Mesenchymal stem cell (in vitro differentiated cells and primary cell): Measurements from ENCODE around the gene HDAC4.

Experiments
- DNase-seq: peaks from one replicate; pipeline ENCODE4 v3.0.0-alpha.2; 2013
- H2AFZ ChIP-seq: one replicate; pipeline ENCODE4 v1.6.1; 2013; ENCODE audit warnings: low read depth, mild to moderate bottlenecking, control low read depth, inconsistent platforms, low read length, moderate library complexity
- H2AK5ac ChIP-seq: 2 replicates; pipeline ENCODE4 v1.6.1; 2013; ENCODE audit warnings: low read length, moderate library complexity, mild to moderate bottlenecking, inconsistent platforms; ENCODE audit not compliant: severe bottlenecking
- H2BK120ac ChIP-seq: one replicate; pipeline ENCODE4 v1.6.1; 2013; ENCODE audit warnings: low read depth, mild to moderate bottlenecking, inconsistent platforms, low read length, moderate library complexity
- H2BK12ac ChIP-seq, 2 experiments: one replicate each; pipeline ENCODE4 v1.6.1; 2013; ENCODE audit warnings: inconsistent platforms in 2 of 2, low read length in 2 of 2, mild to moderate bottlenecking in 2 of 2, moderate library complexity in 2 of 2, control low read depth in 1 of 2
- H2BK15ac ChIP-seq: one replicate; pipeline ENCODE4 v1.6.1; 2013; ENCODE audit warnings: mild to moderate bottlenecking, low read depth, inconsistent platforms; ENCODE audit not compliant: poor library complexity, severe bottlenecking
- H2BK5ac ChIP-seq: 2 replicates; pipeline ENCODE4 v1.6.1; 2013; ENCODE audit warnings: low read depth, mild to moderate bottlenecking, low read length, control low read depth, inconsistent platforms; ENCODE audit not compliant: poor library complexity, severe bottlenecking
- H3K14ac ChIP-seq, 2 experiments: one replicate each; pipeline ENCODE4 v1.6.1; 2013; ENCODE audit warnings: inconsistent platforms in 2 of 2, low read length in 2 of 2, control low read depth in 1 of 2, mild to moderate bottlenecking in 1 of 2, moderate library complexity in 1 of 2
- H3K18ac ChIP-seq, 2 experiments: one replicate each; pipeline ENCODE4 v1.6.1; 2013; ENCODE audit warnings: inconsistent platforms in 2 of 2, low read length in 2 of 2, control low read depth in 1 of 2, low read depth in 1 of 2, mild to moderate bottlenecking in 1 of 2
- H3K23ac ChIP-seq, 2 experiments: one replicate each; pipeline ENCODE4 v1.6.1; 2013; ENCODE audit warnings: inconsistent platforms in 2 of 2, low read length in 2 of 2, mild to moderate bottlenecking in 2 of 2, moderate library complexity in 2 of 2, control low read depth in 1 of 2
- H3K27ac ChIP-seq: 2 replicates; pipeline ENCODE4 v1.5.1; 2013; ENCODE audit warnings: mild to moderate bottlenecking, moderate library complexity, low read length, control low read depth, inconsistent platforms; ENCODE audit not compliant: poor library complexity, severe bottlenecking
- H3K27me3 ChIP-seq, 2 experiments: 2 replicates each; pipeline versions ENCODE4 v1.6.1 to v1.7.0; 2013; ENCODE audit warnings: low read length in 2 of 2, mild to moderate bottlenecking in 2 of 2, moderate library complexity in 2 of 2, control low read depth in 1 of 2, inconsistent platforms in 1 of 2; ENCODE audit not compliant: control insufficient read depth in 1 of 2, insufficient read depth in 1 of 2
- H3K36me3 ChIP-seq, 2 experiments: 2 replicates each; pipeline versions ENCODE4 v1.6.1 to v1.7.0; 2013; ENCODE audit warnings: low read length in 2 of 2, control low read depth in 1 of 2, inconsistent platforms in 1 of 2, low read depth in 1 of 2, mild to moderate bottlenecking in 1 of 2; ENCODE audit not compliant: insufficient read depth in 2 of 2, control insufficient read depth in 1 of 2
- H3K4ac ChIP-seq, 2 experiments: one replicate each; pipeline ENCODE4 v1.6.1; 2013; ENCODE audit warnings: inconsistent platforms in 2 of 2, low read length in 2 of 2, mild to moderate bottlenecking in 2 of 2, moderate library complexity in 2 of 2, control low read depth in 1 of 2, low read depth in 1 of 2
- H3K4me1 ChIP-seq: 2 replicates; pipeline ENCODE4 v1.6.1; 2013; ENCODE audit warnings: low read depth, low read length, control low read depth; ENCODE audit not compliant: control insufficient read depth, insufficient read depth
- H3K4me2 ChIP-seq: 2 replicates; pipeline ENCODE4 v1.6.1; 2013; ENCODE audit warnings: low read length, mild to moderate bottlenecking, inconsistent platforms; ENCODE audit not compliant: poor library complexity, severe bottlenecking
- H3K4me3 ChIP-seq, 2 experiments: 2 replicates each; pipeline versions ENCODE4 v1.5.1 to v1.7.0; 2013; ENCODE audit warnings: low read length in 2 of 2, mild to moderate bottlenecking in 2 of 2, control low read depth in 1 of 2, low read depth in 1 of 2; ENCODE audit not compliant: insufficient read depth in 1 of 2
- H3K79me1 ChIP-seq: replicated peaks from 2 replicates; pipeline ENCODE4 v1.6.1; 2013; ENCODE audit warnings: mild to moderate bottlenecking, control low read depth, low read length, inconsistent platforms; ENCODE audit not compliant: poor library complexity, severe bottlenecking
- H3K9ac ChIP-seq: 2 replicates; pipeline ENCODE4 v1.7.0; 2013; ENCODE audit warnings: mild to moderate bottlenecking, low read length, moderate library complexity
- H3K9me3 ChIP-seq: 2 replicates; pipeline ENCODE4 v1.7.0; 2013; ENCODE audit warnings: mild to moderate bottlenecking, low read length; ENCODE audit not compliant: control insufficient read depth
- H4K8ac ChIP-seq: one replicate; pipeline ENCODE4 v1.6.1; 2013; ENCODE audit warnings: inconsistent platforms, mild to moderate bottlenecking, low read length, moderate library complexity
- H4K91ac ChIP-seq: one replicate; pipeline ENCODE4 v1.6.1; 2013; ENCODE audit warnings: mild to moderate bottlenecking, low read length, inconsistent platforms
- WGBS: methylation state at CpG from one replicate; pipeline ENCODE4 v1.1.7; 2013; ENCODE audit warnings: mixed read lengths; 5-methylcytosine and 5-hydroxymethylcytosine counted together

The HDAC4 gene

DNA sequence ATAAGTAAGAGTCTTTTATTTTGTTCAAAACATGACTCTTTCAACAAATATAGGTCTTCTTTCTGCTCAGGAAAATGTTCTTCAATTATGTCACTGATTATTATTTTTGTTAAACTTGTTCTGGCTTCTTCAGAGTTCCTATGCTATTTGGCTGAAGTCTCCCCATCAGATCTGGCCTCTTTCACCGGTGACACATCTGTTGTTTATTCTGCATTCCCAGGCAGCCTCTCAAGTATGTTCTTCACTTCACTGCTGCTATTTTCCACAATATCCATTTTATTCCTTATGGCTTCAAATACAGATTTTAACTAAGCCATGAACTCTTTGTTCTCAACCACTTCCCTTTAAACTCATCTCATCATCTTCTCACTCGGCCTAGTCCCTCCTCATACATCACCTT is 45.7 kb downstream of the HDAC4 start:
- Histone ChIP-seq H3K23ac (no peak overlapping the region), H2BK5ac (no peak overlapping the region), H2AK5ac (no peak overlapping the region), H3K27me3 (no peaks in the 10 kb centered on the region), H3K36me3 (peaks cover 12 to 16% of the 10 kb centered on the region in 2 experiments), H3K9me3 (no peaks in the 10 kb centered on the region), H3K4me1 (peaks cover 2% of the 10 kb centered on the region), H3K9ac (no peak overlapping the region), H2BK12ac (no peak overlapping the region), H4K8ac (no peak overlapping the region), H2BK15ac (no peak overlapping the region), H3K14ac (no peak overlapping the region), H4K91ac (no peak overlapping the region), H2AFZ (no peak overlapping the region), H3K27ac (no peak overlapping the region), H3K4me2 (no peak overlapping the region), H3K4ac (no peak overlapping the region), H2BK120ac (no peak overlapping the region), H3K4me3 (no peak overlapping the region), H3K79me1 (peaks cover 36% of the 10 kb centered on the region), H3K18ac (no peak overlapping the region)
- 85% methylated on average over 2 of the region's 2 CpGs for WGBS
- peak; percentile 15 for DNase-seq

DNA sequence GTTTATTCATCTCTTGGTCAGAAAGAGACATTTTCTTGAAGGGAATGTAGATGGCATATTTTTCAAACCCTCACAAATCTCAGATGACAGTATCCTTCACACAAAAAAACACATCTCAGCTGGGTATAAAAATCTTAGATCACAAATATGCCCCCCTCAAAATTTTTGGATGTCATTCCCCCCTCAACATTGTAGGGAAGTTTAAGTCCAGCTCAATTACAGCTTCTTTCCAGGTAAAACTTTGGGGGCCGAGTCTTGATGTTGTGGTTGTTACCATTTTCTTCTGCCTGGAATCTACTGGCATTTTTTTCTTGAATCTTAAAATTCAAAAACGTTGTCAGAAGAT is 46.1 kb downstream of the HDAC4 start:
- H2BK12ac ChIP-seq: no peak overlapping the region
- no peak overlapping the region for H2BK15ac ChIP-seq
- no peak overlapping the region for H2BK5ac ChIP-seq
- H3K27ac ChIP-seq: no peak overlapping the region
- H2AFZ ChIP-seq: no peak overlapping the region
- H3K14ac ChIP-seq: no peak overlapping the region
- H3K27me3 ChIP-seq: no peaks in the 10 kb centered on the region
- peaks cover 34% of the 10 kb centered on the region for H3K79me1 ChIP-seq
- H3K23ac ChIP-seq: no peak overlapping the region
- no peak overlapping the region for H2BK120ac ChIP-seq
- H4K8ac ChIP-seq: no peak overlapping the region
- H3K4me3 ChIP-seq: no peak overlapping the region
- no peaks in the 10 kb centered on the region for H3K9me3 ChIP-seq
- no peak overlapping the region for H4K91ac ChIP-seq
- no peak overlapping the region for H3K4ac ChIP-seq
- peaks cover 2% of the 10 kb centered on the region for H3K4me1 ChIP-seq
- H3K9ac ChIP-seq: no peak overlapping the region
- H2AK5ac ChIP-seq: no peak overlapping the region
- WGBS: no CpG with 5 or more reads among the region's 2 CpGs
- no peak for DNase-seq
- H3K36me3 ChIP-seq: peaks cover 12 to 17% of the 10 kb centered on the region in 2 experiments
- H3K4me2 ChIP-seq: no peak overlapping the region
- H3K18ac ChIP-seq: no peak overlapping the region

DNA sequence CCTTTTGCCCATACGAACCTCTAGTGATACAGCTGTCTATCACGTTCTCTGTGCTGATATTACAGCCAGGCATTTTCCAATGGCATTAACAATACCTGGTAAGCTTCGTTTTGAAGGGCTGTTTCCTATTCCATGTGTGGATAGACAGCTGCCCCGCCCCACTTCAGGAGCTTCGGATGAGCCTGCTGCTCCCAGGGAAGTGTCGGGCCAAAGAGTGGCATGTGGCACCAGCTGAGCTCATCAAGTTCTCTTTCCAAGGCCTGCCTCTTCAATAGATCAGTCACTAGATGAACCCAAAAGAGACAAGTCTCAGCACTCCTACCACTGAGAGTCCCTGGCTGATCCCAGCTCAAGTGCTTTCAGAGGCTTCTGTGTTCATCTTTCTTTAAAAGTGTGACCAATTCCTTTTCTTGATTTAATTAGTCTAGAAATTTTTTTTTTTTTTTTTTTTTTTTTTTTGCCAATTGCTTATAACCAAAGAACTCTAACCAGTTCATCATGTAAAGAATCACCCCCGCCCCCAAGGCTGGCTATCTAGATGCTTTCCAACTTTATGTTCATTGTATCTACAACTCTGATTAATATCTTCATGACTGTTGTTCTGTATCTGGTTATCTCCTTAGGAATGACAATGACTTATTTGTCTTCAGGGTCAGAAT is 46.6 kb downstream of the HDAC4 start:
- no peak overlapping the region for H3K9ac ChIP-seq
- peaks cover 17 to 22% of the 10 kb centered on the region in 2 experiments for H3K36me3 ChIP-seq
- no peak overlapping the region for H2BK5ac ChIP-seq
- peaks cover 34% of the 10 kb centered on the region for H3K79me1 ChIP-seq
- H2AFZ ChIP-seq: no peak overlapping the region
- H4K91ac ChIP-seq: no peak overlapping the region
- no peak overlapping the region for H3K4ac ChIP-seq
- peaks cover 5% of the 10 kb centered on the region for H3K4me1 ChIP-seq
- no peaks in the 10 kb centered on the region for H3K27me3 ChIP-seq
- DNase-seq: no peak
- no peak overlapping the region for H3K4me2 ChIP-seq
- H4K8ac ChIP-seq: no peak overlapping the region
- WGBS: 93% methylated on average over 6 of the region's 7 CpGs
- no peak overlapping the region for H3K18ac ChIP-seq
- H3K27ac ChIP-seq: no peak overlapping the region
- H3K23ac ChIP-seq: no peak overlapping the region
- H2AK5ac ChIP-seq: no peak overlapping the region
- no peaks in the 10 kb centered on the region for H3K9me3 ChIP-seq
- H3K4me3 ChIP-seq: no peak overlapping the region
- no peak overlapping the region for H2BK120ac ChIP-seq
- no peak overlapping the region for H2BK15ac ChIP-seq
- no peak overlapping the region for H2BK12ac ChIP-seq
- H3K14ac ChIP-seq: no peak overlapping the region

DNA sequence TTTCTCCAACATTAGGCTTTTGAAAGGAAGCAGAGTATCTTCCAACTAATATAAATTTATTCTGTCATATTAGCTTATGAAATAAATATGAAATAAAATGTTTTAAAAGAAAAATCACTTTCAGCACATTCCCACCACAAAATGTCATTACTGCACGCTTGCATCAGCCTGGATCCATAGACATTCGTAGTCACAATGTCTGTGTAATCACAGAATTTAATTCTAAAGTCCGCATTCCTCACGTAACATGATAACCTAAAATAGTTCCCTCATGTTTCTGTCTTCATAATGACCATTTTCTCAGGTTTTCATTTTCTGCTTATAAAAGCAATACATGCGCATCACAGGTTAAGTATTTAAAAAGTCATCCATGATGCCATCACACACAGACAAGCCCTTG is 47.1 kb downstream of the HDAC4 start:
- Histone ChIP-seq H3K14ac (no peak overlapping the region), H2BK5ac (no peak overlapping the region), H2BK120ac (no peak overlapping the region), H3K9ac (no peak overlapping the region), H2AFZ (no peak overlapping the region), H3K79me1 (peaks cover 39% of the 10 kb centered on the region), H3K27me3 (no peaks in the 10 kb centered on the region), H4K91ac (no peak overlapping the region), H3K27ac (no peak overlapping the region), H3K18ac (no peak overlapping the region), H3K4me1 (peaks cover 7% of the 10 kb centered on the region), H2BK12ac (no peak overlapping the region), H4K8ac (no peak overlapping the region), H3K36me3 (peaks cover 20 to 22% of the 10 kb centered on the region in 2 experiments), H3K23ac (no peak overlapping the region), H3K9me3 (no peaks in the 10 kb centered on the region), H3K4ac (no peak overlapping the region), H3K4me3 (no peak overlapping the region), H3K4me2 (no peak overlapping the region), H2AK5ac (no peak overlapping the region), H2BK15ac (no peak overlapping the region)
- 97% methylated on average over 5 of the region's 5 CpGs for WGBS
- no peak for DNase-seq
